Glutamatergic neuron (in vitro differentiated cells): ENCODE data around the gene HK1. TPM values are rescaled to one million over a fixed set of nuclear protein-coding genes. Genes with fewer than 3 reads are reported as not detected.

Source experiments
- DNase-seq: peaks from one replicate; pipeline ENCODE4 v3.0.0; 2022
- H3K27ac Mint-ChIP-seq: one replicate; pipeline ENCODE4 v1.8.0; 2020; ENCODE audit warnings: mild to moderate bottlenecking, mixed read lengths, inconsistent platforms; ENCODE audit not compliant: unreplicated experiment
- H3K27me3 Mint-ChIP-seq: one replicate; pipeline ENCODE4 v1.8.0; 2020; ENCODE audit warnings: mild to moderate bottlenecking, moderate library complexity, mixed read lengths, inconsistent platforms; ENCODE audit not compliant: unreplicated experiment
- H3K36me3 Mint-ChIP-seq: one replicate; pipeline ENCODE4 v1.8.0; 2020; ENCODE audit warnings: mild to moderate bottlenecking, mixed read lengths, inconsistent platforms; ENCODE audit not compliant: unreplicated experiment
- H3K4me1 Mint-ChIP-seq: one replicate; pipeline ENCODE4 v1.8.0; 2020; ENCODE audit warnings: mild to moderate bottlenecking, low read depth, mixed read lengths, inconsistent platforms; ENCODE audit not compliant: unreplicated experiment
- H3K4me3 Mint-ChIP-seq: one replicate; pipeline ENCODE4 v1.8.0; 2020; ENCODE audit warnings: mild to moderate bottlenecking, mixed read lengths, inconsistent platforms; ENCODE audit not compliant: unreplicated experiment
- H3K9me3 Mint-ChIP-seq: one replicate; pipeline ENCODE4 v1.8.0; 2020; ENCODE audit warnings: mild to moderate bottlenecking, moderate library complexity, mixed read lengths, inconsistent platforms; ENCODE audit not compliant: unreplicated experiment
- CTCF ChIP-seq: fragments of 200-600 bp; sonication (generic); IDR thresholded peaks from one replicate; pipeline ENCODE4 v1.5.0; 2021; ENCODE audit not compliant: partially characterized antibody, unreplicated experiment
- total RNA-seq: library from RNA; stranded (reverse); fragmentation: NEBNext Ultra II Directional; extraction: Animal tissue kit (Norgen Biotek cat#: 25700); gene quantifications from one replicate; pipeline ENCODE4 v1.2.1, GENCODE V29; 2021; ENCODE audit not compliant: unreplicated experiment

Gene HK1
- total RNA-seq, 1 donor from 2014 or later = 240 TPM

- no peak for DNase-seq
- Mint-ChIP-seq H3K36me3 (no peaks in the 10 kb centered on the region), H3K4me1 (peaks cover 6% of the 10 kb centered on the region), H3K27me3 (peaks cover 3% of the 10 kb centered on the region), H3K27ac (no peak overlapping the region), H3K4me3 (no peak overlapping the region), H3K9me3 (peaks cover 2% of the 10 kb centered on the region)
- no peak for TF ChIP-seq CTCF
Observed at GRCh38 chr10:69421611-69422308, 143.5 kb downstream of the HK1 start.

- H3K4me1 Mint-ChIP-seq = peaks cover 6% of the 10 kb centered on the region
- no peak overlapping the region for H3K27ac Mint-ChIP-seq
- no peak overlapping the region for H3K4me3 Mint-ChIP-seq
- no peaks in the 10 kb centered on the region for H3K36me3 Mint-ChIP-seq
- H3K9me3 Mint-ChIP-seq = peaks cover 6% of the 10 kb centered on the region
- no peak for TF ChIP-seq CTCF
- peaks cover 5% of the 10 kb centered on the region for H3K27me3 Mint-ChIP-seq
- no peak for DNase-seq
Observed at GRCh38 chr10:69422676-69423075, 144.4 kb downstream of the HK1 start.

GRCh38 chr10:69425041-69425440, 146.7 kb downstream of the HK1 start:
- TF ChIP-seq CTCF = no peak
- no peak for DNase-seq
- no peaks in the 10 kb centered on the region for H3K36me3 Mint-ChIP-seq
- H3K9me3 Mint-ChIP-seq = peaks cover 6% of the 10 kb centered on the region
- H3K27me3 Mint-ChIP-seq = peaks cover 5% of the 10 kb centered on the region
- no peak overlapping the region for H3K4me3 Mint-ChIP-seq
- no peak overlapping the region for H3K27ac Mint-ChIP-seq
- peaks cover 7% of the 10 kb centered on the region for H3K4me1 Mint-ChIP-seq

GRCh38 chr10:69425511-69426298, 147.4 kb downstream of the HK1 start:
- H3K36me3 Mint-ChIP-seq = no peaks in the 10 kb centered on the region
- no peak overlapping the region for H3K27ac Mint-ChIP-seq
- H3K4me3 Mint-ChIP-seq = no peak overlapping the region
- peaks cover 7% of the 10 kb centered on the region for H3K4me1 Mint-ChIP-seq
- H3K27me3 Mint-ChIP-seq = peaks cover 5% of the 10 kb centered on the region
- H3K9me3 Mint-ChIP-seq = peaks cover 6% of the 10 kb centered on the region
- no peak for DNase-seq
- TF ChIP-seq CTCF = no peak

- Mint-ChIP-seq H3K4me1 (peaks cover 7% of the 10 kb centered on the region), H3K4me3 (no peak overlapping the region), H3K27ac (no peak overlapping the region), H3K36me3 (no peaks in the 10 kb centered on the region), H3K9me3 (peaks cover 6% of the 10 kb centered on the region), H3K27me3 (peaks cover 5% of the 10 kb centered on the region)
- no peak for DNase-seq
- TF ChIP-seq CTCF = no peak
Observed at GRCh38 chr10:69426376-69426727, 148.1 kb downstream of the HK1 start.
